H1 (cell line): ENCODE data around the gene SCN3A.

Experiments used
- EZH2 ChIP-seq: fragments of 200-600 bp; sonication (generic); IDR thresholded peaks from 2 replicates; pipeline ENCODE4 v1.7.1; 2012; ENCODE audit warnings: low read depth, mild to moderate bottlenecking, moderate library complexity, low read length, inconsistent platforms; ENCODE audit not compliant: severe bottlenecking
- HDAC6 ChIP-seq: IDR thresholded peaks from one replicate; pipeline ENCODE4 v1.7.1; 2012; ENCODE audit warnings: low read depth, mild to moderate bottlenecking, inconsistent platforms, low read length, moderate library complexity
- JUND ChIP-seq: IDR thresholded peaks from 2 replicates; pipeline ENCODE4 v1.6.1; 2011; ENCODE audit warnings: mild to moderate bottlenecking, improper control_type of control experiment, low read length
- KDM1A ChIP-seq: fragments of 200-600, 300-600 bp; sonication (generic); IDR thresholded peaks from 2 replicates; pipeline ENCODE4 v1.7.1; 2016; ENCODE audit warnings: mild to moderate bottlenecking, low read length, borderline replicate concordance
- POLR2A ChIP-seq, 2 experiments: IDR thresholded peaks; 1 replicate in 1 of 2; 2 replicates in 1 of 2; pipeline ENCODE4 v1.6.1; 2011; ENCODE audit warnings: low read depth in 2 of 2, low read length in 2 of 2, mild to moderate bottlenecking in 2 of 2; ENCODE audit errors: control extremely low read depth in 1 of 2
- POLR2AphosphoS5 ChIP-seq: IDR thresholded peaks from 2 replicates; pipeline ENCODE4 v1.6.1; 2011; ENCODE audit warnings: low read depth, low read length
- RAD21 ChIP-seq, 2 experiments: IDR thresholded peaks in 1 of 2; conservative IDR thresholded peaks in 1 of 2; 2 replicates each; pipeline ENCODE4 v1.6.1; 2011; ENCODE audit warnings: low read depth in 2 of 2, low read length in 2 of 2, improper control_type of control experiment in 1 of 2, inconsistent platforms in 1 of 2, mild to moderate bottlenecking in 1 of 2, moderate library complexity in 1 of 2
- TAF1 ChIP-seq: IDR thresholded peaks from 2 replicates; pipeline ENCODE4 v1.6.1; 2011; ENCODE audit warnings: mild to moderate bottlenecking, low read depth, low read length
- TF ChIP-seq, protein P1 (sequence below), 3 experiments: IDR thresholded peaks; 1 replicate in 2 of 3; 2 replicates in 1 of 3; pipeline versions ENCODE4 v1.5.1 to v1.6.1; 2011; ENCODE audit warnings: low read length in 3 of 3, mild to moderate bottlenecking in 3 of 3, inconsistent platforms in 2 of 3, low read depth in 1 of 3, moderate library complexity in 1 of 3; ENCODE audit not compliant: insufficient read depth in 1 of 3; ENCODE audit errors: control extremely low read depth in 1 of 3
- TF ChIP-seq, protein P2 (sequence below): IDR thresholded peaks from 2 replicates; pipeline ENCODE4 v1.6.1; 2012; ENCODE audit warnings: inconsistent platforms
- TF ChIP-seq, protein P3 (sequence below): IDR thresholded peaks from 2 replicates; pipeline ENCODE4 v1.6.1; 2011; ENCODE audit warnings: low read depth, mild to moderate bottlenecking, low read length; ENCODE audit not compliant: insufficient read depth

DNA sequence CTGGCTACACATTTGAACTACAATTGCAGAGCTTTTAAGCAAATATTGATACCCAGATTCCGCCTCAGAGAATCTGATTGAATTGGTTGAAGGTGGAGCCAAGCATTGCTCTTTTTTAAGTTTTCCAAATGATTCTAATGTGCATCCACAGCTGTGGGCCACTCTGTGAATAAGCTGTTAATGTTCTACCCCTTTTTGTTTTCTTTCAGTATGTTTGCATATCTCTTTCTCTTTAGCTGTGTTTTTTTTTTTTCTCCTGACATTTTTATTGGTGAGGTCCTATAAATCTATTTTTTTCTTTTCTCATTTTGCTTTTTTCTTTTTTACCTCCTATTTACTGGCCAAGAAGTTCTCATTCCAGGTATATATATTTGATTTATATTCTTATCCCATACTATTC, 6.5 kb downstream of the SCN3A start:
- TF ChIP-seq HDAC6 (no peak), KDM1A (no peak), POLR2AphosphoS5 (no peak), TAF1 (no peak), RAD21 (IDR thresholded peaks at IDR 0.05 in 1 of 2, conservative IDR thresholded peaks at IDR 0.05 in 1 of 2; ENCODE audit: low read depth in 2 of 2, low read length in 2 of 2) (no peak), JUND (no peak), POLR2A (IDR thresholded peaks at IDR 0.05; ENCODE audit: control extremely low read depth in 1 of 2, low read depth in 2 of 2, low read length in 2 of 2) (no peak), EZH2 (no peak)
- TF ChIP-seq, protein P1, sequence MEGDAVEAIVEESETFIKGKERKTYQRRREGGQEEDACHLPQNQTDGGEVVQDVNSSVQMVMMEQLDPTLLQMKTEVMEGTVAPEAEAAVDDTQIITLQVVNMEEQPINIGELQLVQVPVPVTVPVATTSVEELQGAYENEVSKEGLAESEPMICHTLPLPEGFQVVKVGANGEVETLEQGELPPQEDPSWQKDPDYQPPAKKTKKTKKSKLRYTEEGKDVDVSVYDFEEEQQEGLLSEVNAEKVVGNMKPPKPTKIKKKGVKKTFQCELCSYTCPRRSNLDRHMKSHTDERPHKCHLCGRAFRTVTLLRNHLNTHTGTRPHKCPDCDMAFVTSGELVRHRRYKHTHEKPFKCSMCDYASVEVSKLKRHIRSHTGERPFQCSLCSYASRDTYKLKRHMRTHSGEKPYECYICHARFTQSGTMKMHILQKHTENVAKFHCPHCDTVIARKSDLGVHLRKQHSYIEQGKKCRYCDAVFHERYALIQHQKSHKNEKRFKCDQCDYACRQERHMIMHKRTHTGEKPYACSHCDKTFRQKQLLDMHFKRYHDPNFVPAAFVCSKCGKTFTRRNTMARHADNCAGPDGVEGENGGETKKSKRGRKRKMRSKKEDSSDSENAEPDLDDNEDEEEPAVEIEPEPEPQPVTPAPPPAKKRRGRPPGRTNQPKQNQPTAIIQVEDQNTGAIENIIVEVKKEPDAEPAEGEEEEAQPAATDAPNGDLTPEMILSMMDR (IDR thresholded peaks at IDR 0.05; ENCODE audit: control extremely low read depth in 1 of 3, insufficient read depth in 1 of 3, low read depth in 1 of 3, low read length in 3 of 3) = no peak
- TF ChIP-seq, protein P2, sequence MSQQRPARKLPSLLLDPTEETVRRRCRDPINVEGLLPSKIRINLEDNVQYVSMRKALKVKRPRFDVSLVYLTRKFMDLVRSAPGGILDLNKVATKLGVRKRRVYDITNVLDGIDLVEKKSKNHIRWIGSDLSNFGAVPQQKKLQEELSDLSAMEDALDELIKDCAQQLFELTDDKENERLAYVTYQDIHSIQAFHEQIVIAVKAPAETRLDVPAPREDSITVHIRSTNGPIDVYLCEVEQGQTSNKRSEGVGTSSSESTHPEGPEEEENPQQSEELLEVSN = no peak
- TF ChIP-seq, protein P3, sequence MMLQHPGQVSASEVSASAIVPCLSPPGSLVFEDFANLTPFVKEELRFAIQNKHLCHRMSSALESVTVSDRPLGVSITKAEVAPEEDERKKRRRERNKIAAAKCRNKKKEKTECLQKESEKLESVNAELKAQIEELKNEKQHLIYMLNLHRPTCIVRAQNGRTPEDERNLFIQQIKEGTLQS = no peak
